GM18511 (cell line): ENCODE results near the gene XIRP2.
"Not testable (repeated sequence)": the region's sequence is repeated elsewhere in the genome, so short reads cannot be mapped to it uniquely, and the experiment has no call there.

ENCODE experiments used
- ATAC-seq: cut with Tn5 transposase; IDR thresholded peaks from one replicate; pipeline ENCODE4 v1.9.1; 2021; ENCODE audit warnings: mild to moderate bottlenecking, moderate library complexity; ENCODE audit not compliant: unreplicated experiment

XIRP2 gene

GRCh38 chr2:167191588-167191987, 303.3 kb downstream of the XIRP2 start:
- no peak for ATAC-seq

- no peak for ATAC-seq
These were observed 304.6 kb downstream of the XIRP2 start for GRCh38 chr2:167192833-167193232.

GRCh38 chr2:167196461-167197252, 308.4 kb downstream of the XIRP2 start:
- peak; percentile 46 for ATAC-seq

DNA sequence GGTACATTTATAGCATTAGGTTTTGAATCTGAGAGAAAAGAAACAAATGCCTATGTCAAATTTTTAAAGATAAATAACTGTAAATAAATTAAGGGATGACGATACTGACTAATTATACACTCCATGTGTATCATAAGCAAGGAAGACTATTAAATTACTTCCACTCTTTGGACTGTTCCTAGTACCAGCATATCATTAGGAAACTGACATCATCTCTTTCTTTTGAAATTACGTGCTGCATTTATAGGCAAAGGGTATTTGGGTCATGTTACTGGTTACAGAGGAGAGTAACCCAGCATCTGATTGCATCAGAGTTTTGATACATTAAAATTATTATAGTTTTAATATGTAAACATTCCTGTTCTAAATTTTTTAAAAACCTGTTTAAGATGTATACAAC, 309.7 kb downstream of the XIRP2 start:
- ATAC-seq = no peak

GRCh38 chr2:167198576-167198975, 310.3 kb downstream of the XIRP2 start:
- ATAC-seq = no peak

- no peak for ATAC-seq
These were observed 311.7 kb downstream of the XIRP2 start for GRCh38 chr2:167200019-167200418.

GRCh38 chr2:167209784-167210183, 321.5 kb downstream of the XIRP2 start:
- ATAC-seq = no peak

GRCh38 chr2:167212014-167212648, 323.9 kb downstream of the XIRP2 start:
- ATAC-seq = peak; percentile 88

- ATAC-seq = no peak
These were observed 327.3 kb downstream of the XIRP2 start for GRCh38 chr2:167215595-167215994.

DNA sequence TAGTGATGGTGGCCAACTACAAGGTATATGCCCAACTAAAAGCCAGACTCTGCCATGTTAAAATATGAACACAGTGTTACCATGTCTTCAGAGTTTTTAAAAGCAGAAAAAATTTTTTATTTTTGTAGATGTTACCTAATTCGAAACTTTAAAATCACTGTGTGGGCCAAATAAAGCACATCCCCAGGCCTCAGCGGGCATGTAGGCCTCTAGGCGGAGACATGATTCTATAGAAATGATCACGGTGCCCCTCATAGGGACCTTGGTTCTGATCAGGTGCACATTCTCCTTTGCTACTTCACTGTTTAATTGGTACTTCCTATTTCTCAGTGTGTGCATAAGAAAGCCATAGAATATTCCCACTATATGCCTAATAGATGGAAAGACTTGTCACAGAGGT, 349.2 kb downstream of the XIRP2 start:
- ATAC-seq = no peak

DNA sequence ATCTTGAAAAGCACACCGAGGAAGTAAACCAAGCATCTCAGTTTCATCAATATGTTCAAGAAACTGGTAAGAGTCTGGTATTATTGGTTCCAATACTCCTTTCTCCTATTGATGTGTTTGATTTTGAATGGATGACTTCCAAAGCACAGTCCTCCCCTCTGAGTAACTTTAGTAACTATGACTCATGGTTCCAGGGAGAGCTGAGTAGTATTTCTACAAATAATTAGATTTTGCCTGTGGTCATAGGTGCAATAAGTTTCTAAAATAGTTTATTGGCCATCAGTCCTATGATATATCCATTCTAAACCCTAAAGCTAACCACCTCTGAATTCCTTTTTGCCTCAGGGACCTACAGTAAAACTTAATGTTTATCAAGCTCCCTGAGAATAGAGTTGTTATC, 352.4 kb downstream of the XIRP2 start:
- ATAC-seq = no peak

- no peak for ATAC-seq
These were observed 360.9 kb downstream of the XIRP2 start for GRCh38 chr2:167249197-167249596.

DNA sequence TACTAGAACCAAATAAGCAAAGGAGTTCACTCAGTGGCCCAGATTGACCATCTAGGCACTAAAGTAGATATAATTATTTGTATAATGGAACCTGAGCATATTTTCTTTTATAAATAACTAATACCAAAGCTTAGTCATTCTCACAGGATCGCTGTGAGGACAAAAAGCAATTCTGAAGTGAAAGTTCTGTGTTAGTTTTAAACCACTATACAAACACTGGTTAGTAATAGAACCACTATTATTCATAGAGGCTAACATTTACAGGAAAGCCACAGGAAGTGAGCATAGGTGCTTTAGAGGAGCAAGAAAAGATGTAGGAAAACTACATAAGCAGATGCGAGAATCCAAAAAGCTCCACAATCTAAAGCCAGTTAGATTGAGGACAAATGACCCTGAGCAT, 364.7 kb downstream of the XIRP2 start:
- no peak for ATAC-seq

DNA sequence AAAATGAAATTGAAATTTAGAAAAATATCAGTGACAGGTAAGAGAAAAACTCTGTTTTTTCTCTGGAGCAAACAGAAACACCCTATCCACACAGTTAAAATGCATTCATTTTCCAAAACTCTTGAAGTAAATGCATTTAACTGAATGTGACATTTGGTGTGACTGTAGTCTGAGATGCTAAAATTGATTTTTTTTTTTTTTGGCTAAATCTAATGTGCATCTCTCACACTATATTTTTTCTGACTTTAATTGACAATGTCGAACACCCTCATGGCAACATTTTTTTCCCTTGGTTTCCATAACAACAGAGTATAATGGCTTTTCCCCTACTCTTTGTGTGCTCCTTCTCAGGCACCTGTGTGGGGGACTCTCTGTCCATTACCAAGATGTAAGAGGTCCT, 366.4 kb downstream of the XIRP2 start:
- no peak for ATAC-seq

DNA sequence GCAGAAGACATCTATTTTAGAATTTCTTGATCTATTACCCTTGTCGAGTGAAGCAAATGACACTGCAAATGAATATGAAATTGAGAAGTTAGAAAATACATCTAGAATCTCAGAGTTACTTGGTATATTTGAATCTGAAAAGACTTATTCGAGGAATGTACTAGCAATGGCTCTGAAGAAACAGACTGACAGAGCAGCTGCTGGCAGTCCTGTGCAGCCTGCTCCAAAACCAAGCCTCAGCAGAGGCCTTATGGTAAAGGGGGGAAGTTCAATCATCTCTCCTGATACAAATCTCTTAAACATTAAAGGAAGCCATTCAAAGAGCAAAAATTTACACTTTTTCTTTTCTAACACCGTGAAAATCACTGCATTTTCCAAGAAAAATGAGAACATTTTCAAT, 370.4 kb downstream of the XIRP2 start:
- ATAC-seq = no peak

DNA sequence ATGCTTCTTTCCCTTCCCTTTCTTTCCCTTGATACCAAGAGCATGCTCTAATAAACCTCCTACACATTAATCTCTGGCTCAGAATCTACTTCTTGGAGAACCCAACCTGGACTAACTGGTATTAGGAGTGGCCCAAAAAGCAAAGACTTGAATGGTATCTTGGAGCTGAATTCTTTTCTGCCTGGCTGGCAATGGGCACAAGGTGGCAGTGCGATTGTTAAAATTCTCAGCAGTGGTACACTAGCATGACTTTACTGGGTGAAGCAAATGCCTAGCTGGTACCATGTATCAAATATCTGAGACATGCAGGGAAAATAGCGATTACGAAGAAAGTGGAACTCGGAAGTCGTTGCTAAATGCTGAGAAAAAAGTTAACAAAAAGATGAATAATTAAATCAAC, 376.1 kb downstream of the XIRP2 start:
- ATAC-seq = no peak

DNA sequence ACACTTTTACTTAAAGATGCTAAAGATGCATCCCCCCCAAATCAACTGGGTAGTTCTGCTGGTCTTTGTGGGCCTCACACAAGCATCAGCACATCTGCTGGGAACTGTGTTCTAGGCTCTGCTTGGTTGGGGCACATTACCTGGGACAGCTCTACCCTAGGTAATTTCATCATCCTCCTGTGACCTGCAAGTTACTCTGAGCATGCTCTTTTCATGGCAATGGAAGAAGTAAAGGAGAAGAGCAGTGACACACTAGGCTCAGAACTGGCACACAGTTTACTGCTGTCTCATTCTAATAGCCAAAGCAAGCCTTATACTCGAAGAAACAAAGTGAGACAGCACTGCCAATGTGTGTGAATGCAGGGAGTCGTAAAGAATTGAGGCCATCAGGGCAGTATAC, 376.7 kb downstream of the XIRP2 start:
- no peak for ATAC-seq

- ATAC-seq = no peak
These were observed 377.4 kb downstream of the XIRP2 start for GRCh38 chr2:167265722-167266121.

DNA sequence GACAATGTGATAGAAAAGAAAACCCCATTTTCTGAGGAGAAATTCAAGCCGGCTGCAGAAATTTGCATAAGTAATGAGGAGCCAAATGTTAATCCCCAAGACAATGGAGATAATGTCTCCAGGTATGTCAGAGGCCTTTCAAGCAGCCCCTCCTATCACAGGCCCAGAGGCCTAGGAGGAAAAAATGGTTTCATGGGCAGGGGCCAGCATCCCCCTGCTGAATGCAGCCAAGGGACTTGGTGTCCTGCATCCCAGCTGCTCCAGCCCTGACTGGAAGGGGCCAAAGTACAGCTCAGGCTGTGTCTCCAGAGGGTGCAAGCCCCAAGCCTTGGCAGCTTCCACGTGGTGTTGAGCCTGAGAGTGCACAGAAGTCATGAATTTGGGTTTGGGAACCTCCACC, 380.0 kb downstream of the XIRP2 start:
- not testable (repeated sequence) for ATAC-seq

- ATAC-seq = no peak
These were observed 383.7 kb downstream of the XIRP2 start for GRCh38 chr2:167271932-167272331.

DNA sequence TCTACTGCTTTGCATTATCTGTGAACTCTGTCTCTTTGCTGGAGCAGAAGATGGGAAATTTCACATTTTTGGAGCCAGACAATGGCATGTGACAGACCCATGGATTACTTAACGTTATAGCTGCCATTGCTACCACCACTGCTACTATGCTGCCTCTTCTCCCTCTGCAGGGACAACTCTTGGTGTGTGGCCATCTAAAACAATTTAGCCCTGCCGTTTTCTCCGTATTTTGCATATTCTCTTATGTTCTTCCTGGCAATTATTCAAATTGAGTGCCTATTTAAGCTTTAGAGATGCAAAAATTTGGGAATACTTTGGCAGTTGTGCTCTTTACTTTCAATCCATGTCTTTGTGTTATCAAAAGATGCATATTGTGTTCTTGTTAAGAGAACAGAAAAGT, 386.8 kb downstream of the XIRP2 start:
- no peak for ATAC-seq

DNA sequence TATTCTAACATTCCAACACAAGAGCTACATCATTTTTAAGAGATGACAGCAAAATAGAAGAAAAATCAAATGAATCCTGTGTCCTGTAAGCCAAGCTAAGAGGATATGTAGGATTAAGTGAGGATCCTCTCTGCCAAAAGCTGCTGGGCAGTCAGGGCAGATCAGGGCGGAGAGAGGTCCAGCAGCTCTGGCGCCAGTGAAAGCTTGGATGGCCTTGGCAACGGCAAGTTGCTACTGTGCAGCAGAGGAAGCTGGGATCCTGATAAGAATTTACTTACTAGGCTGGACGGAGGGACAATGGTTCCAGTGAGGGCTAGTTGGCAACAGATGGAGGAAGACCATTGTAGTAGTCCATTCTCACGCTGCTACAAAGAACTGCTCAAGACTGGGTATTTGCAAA, 391.5 kb downstream of the XIRP2 start:
- ATAC-seq = no peak

- ATAC-seq = no peak
These were observed 398.9 kb downstream of the XIRP2 start for GRCh38 chr2:167287212-167287611.
